SK-N-SH (cell line): ENCODE measurements around the gene ALDH1L1. TPM values are rescaled to one million over a fixed set of nuclear protein-coding genes. Genes with fewer than 3 reads are reported as not detected.

Experiments used
- CTCF ChIA-PET: fragments of 300-600, 350-600 bp; formaldehyde crosslinking; extraction: SDS; loops from one replicate; lab custom pipeline; 2021; lab: Yijun Ruan, JAX
- POLR2A ChIA-PET: fragments of 350-600 bp; sonication (Branson Sonifier 250); formaldehyde crosslinking; extraction: SDS; loops from one replicate; lab custom pipeline; 2020; ENCODE audit warnings: antibody characterized with exemption, inconsistent platforms; lab: Yijun Ruan, JAX
- DNase-seq: peaks from one replicate; pipeline ENCODE4 v3.0.0; 2012
- H2AFZ ChIP-seq: fragments of 200-600 bp; sonication (generic); 2 replicates; pipeline ENCODE4 v1.8.1; 2016; ENCODE audit warnings: antibody characterized with exemption, mild to moderate bottlenecking, low read depth
- H3F3A ChIP-seq: fragments of 200-600 bp; sonication (generic); replicated peaks from 2 replicates; pipeline ENCODE3; 2016; ENCODE audit warnings: antibody characterized with exemption, mild to moderate bottlenecking; ENCODE audit not compliant: insufficient read depth
- H3K27ac ChIP-seq, 2 experiments: fragments of 200-500 bp in 1 of 2; fragments of 200-600 bp in 1 of 2; sonication (Bioruptor generic) in 1 of 2; sonication (generic), shearing (Covaris generic) in 1 of 2; 2 replicates each; pipeline versions ENCODE4 v1.5.1 to v1.6.1; 2014 to 2016; ENCODE audit warnings: low read depth in 2 of 2, inconsistent platforms in 1 of 2, low read length in 1 of 2, mild to moderate bottlenecking in 1 of 2, mixed read lengths in 1 of 2
- H3K27me3 ChIP-seq: fragments of 200-600 bp; sonication (generic), shearing (Covaris generic); 2 replicates; pipeline ENCODE4 v1.6.1; 2016; ENCODE audit warnings: mixed run types; ENCODE audit not compliant: insufficient read depth
- H3K36me3 ChIP-seq, 2 experiments: fragments of 200-500 bp in 1 of 2; fragments of 200-600 bp in 1 of 2; sonication (Bioruptor generic) in 1 of 2; sonication (generic) in 1 of 2; replicated peaks in 1 of 2; 2 replicates each; pipeline versions ENCODE3 to v1.5.1; 2014 to 2016; ENCODE audit warnings: low read length in 1 of 2, mild to moderate bottlenecking in 1 of 2; ENCODE audit not compliant: insufficient read depth in 2 of 2, control insufficient read depth in 1 of 2
- H3K4me1 ChIP-seq, 2 experiments: fragments of 200-500 bp in 1 of 2; fragments of 200-600 bp in 1 of 2; sonication (Bioruptor generic) in 1 of 2; sonication (generic), shearing (Covaris generic) in 1 of 2; 2 replicates each; pipeline versions ENCODE4 v1.5.1 to v1.6.1; 2014 to 2016; ENCODE audit warnings: low read depth in 1 of 2, low read length in 1 of 2, mixed run types in 1 of 2; ENCODE audit not compliant: insufficient read depth in 2 of 2, control insufficient read depth in 1 of 2
- H3K4me2 ChIP-seq: fragments of 200-600 bp; sonication (generic), shearing (Covaris generic); 2 replicates; pipeline ENCODE4 v1.6.1; 2017; ENCODE audit warnings: mixed run types
- H3K4me3 ChIP-seq, 2 experiments: fragments of 200-500 bp in 1 of 2; fragments of 200-600 bp in 1 of 2; sonication (Bioruptor generic) in 1 of 2; sonication (generic), shearing (Covaris generic) in 1 of 2; 2 replicates each; pipeline versions ENCODE4 v1.5.1 to v1.8.1; 2014 to 2016; ENCODE audit warnings: low read depth in 2 of 2, inconsistent platforms in 1 of 2, low read length in 1 of 2, mild to moderate bottlenecking in 1 of 2, mixed read lengths in 1 of 2, moderate library complexity in 1 of 2
- H3K79me2 ChIP-seq: fragments of 200-600 bp; sonication (generic); 2 replicates; pipeline ENCODE4 v1.8.1; 2017; ENCODE audit warnings: mild to moderate bottlenecking; ENCODE audit not compliant: insufficient read depth
- H3K9ac ChIP-seq: fragments of 200-600 bp; sonication (generic); 2 replicates; pipeline ENCODE4 v1.6.1; 2017; ENCODE audit warnings: mixed run types
- H3K9me2 ChIP-seq: fragments of 200-600 bp; sonication (generic); 2 replicates; pipeline ENCODE4 v1.6.1; 2017; ENCODE audit warnings: mixed run types
- H3K9me3 ChIP-seq: fragments of 200-600 bp; sonication (generic); 2 replicates; pipeline ENCODE4 v1.6.1; 2017; ENCODE audit warnings: mixed run types, mild to moderate bottlenecking, moderate library complexity
- H4K20me1 ChIP-seq: fragments of 200-600 bp; sonication (generic); 2 replicates; pipeline ENCODE4 v1.6.1; 2017; ENCODE audit warnings: mild to moderate bottlenecking, mixed run types; ENCODE audit not compliant: insufficient read depth
- CHD2 ChIP-seq: fragments of 150-350 bp; IDR thresholded peaks from 2 replicates; pipeline ENCODE4 v1.6.1; 2018; ENCODE audit warnings: low read length; ENCODE audit not compliant: partially characterized antibody
- EZH2phosphoT487 ChIP-seq: fragments of 200-600 bp; sonication (generic); IDR thresholded peaks from 2 replicates; pipeline ENCODE4 v1.6.1; 2017; ENCODE audit warnings: low read depth, mixed run types, mild to moderate bottlenecking, antibody characterized with exemption, moderate library complexity, borderline replicate concordance
- GABPA ChIP-seq: IDR thresholded peaks from 2 replicates; pipeline ENCODE4 v1.4.0; 2012; ENCODE audit warnings: low read depth, mild to moderate bottlenecking
- GATA2 ChIP-seq: sonication (generic); formaldehyde crosslinking; IDR thresholded peaks from 2 replicates; pipeline ENCODE4 v1.5.0; 2020; ENCODE audit warnings: mild to moderate bottlenecking, missing genetic modification reagents
- JUND ChIP-seq: IDR thresholded peaks from 2 replicates; pipeline ENCODE4 v1.4.0; 2012
- NFIC ChIP-seq: IDR thresholded peaks from 2 replicates; pipeline ENCODE4 v1.4.0; 2012; ENCODE audit warnings: borderline replicate concordance
- POLR2AphosphoS5 ChIP-seq: IDR thresholded peaks from 2 replicates; pipeline ENCODE4 v1.6.1; 2012; ENCODE audit warnings: low read depth, low read length
- RCOR1 ChIP-seq: fragments of 150-350 bp; IDR thresholded peaks from 2 replicates; pipeline ENCODE4 v1.6.1; 2017; ENCODE audit warnings: antibody characterized with exemption, low read length
- RFX5 ChIP-seq: IDR thresholded peaks from 2 replicates; pipeline ENCODE4 v1.6.1; 2012; ENCODE audit warnings: mild to moderate bottlenecking, improper control_type of control experiment, low read length
- YY1 ChIP-seq: IDR thresholded peaks from 2 replicates; pipeline ENCODE4 v1.4.0; 2012; ENCODE audit warnings: low read depth, mild to moderate bottlenecking
- WGBS: methylation state at CpG from one replicate; pipeline ENCODE4 v1.1.6; 2017; ENCODE audit warnings: low lambda C conversion rate; 5-methylcytosine and 5-hydroxymethylcytosine counted together
- polyA plus RNA-seq, 3 experiments: library from polyadenylated mRNA; depleted of rRNA; stranded (reverse); fragments of >200 nt; gene quantifications; 2 replicates each; pipeline ENCODE4 v1.2.3, GENCODE V29; 2012
- TF ChIP-seq, protein P1 (sequence below): IDR thresholded peaks from 2 replicates; pipeline ENCODE4 v1.6.1; 2012; ENCODE audit warnings: mild to moderate bottlenecking, low read depth, low read length, moderate library complexity
- TF ChIP-seq, protein P2 (sequence below): fragments of 150-350 bp; IDR thresholded peaks from 2 replicates; pipeline ENCODE4 v1.6.1; 2017; ENCODE audit warnings: antibody characterized with exemption, low read length, low read depth, borderline replicate concordance
- TF ChIP-seq, protein P3 (sequence below): fragments of 150-350 bp; IDR thresholded peaks from 2 replicates; pipeline ENCODE4 v1.6.1; 2016; ENCODE audit warnings: mild to moderate bottlenecking, low read depth, low read length
- TF ChIP-seq, protein P4 (sequence below): IDR thresholded peaks from 2 replicates; pipeline ENCODE4; 2012

ALDH1L1 gene
- polyA plus RNA-seq, 1 of the 3 experiments (the other 2 are of a cell fraction), result not detected

DNA sequence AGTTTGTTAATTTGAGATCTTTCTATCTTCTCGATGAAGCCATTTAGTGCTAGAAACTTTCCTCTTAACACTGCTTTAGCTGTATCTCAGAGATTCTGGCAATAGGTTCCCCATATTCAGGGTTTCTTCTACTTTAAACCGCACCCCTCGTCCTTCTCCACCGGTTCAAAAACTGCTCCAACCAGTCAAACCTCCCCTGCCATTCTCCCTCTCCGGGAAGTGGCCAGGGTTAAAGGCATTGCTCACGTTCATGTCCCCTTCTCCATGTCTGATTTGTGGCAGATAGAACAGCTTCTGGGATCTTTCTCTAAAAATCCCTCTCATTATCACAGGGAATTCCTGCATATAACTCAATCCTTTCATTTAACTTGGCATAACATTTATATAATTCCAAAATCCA, 14.4 kb downstream of the ALDH1L1 start (continued):
- TF ChIP-seq EZH2phosphoT487 (no peak), JUND (no peak), RCOR1 (no peak), YY1 (no peak)

DNA sequence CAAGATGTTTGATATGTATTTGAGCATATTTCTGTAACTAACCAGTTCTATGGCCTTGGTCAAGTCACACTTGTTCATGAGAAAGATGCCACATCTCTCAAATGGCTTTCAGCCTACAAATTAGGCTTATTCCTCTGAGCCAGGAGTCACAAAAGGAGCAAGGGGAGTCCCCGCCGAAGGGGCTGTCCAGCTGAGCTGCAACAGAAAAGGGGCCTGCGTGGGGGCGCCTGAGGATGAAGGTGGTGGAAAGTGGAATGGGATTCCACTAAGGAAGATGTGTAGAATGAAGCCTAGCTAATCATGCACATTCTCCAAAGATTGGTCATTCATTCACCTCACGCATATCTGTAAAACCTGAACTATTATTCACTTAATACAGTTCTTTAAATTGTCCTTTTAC, 19.1 kb downstream of the ALDH1L1 start:
- H3K9me3 ChIP-seq, result no peaks in the 10 kb centered on the region
- no peaks in the 10 kb centered on the region for H4K20me1 ChIP-seq
- no peaks in the 10 kb centered on the region for H3F3A ChIP-seq
- H3K79me2 ChIP-seq, result no peaks in the 10 kb centered on the region
- no peaks in the 10 kb centered on the region for H3K27me3 ChIP-seq
- no peaks in the 10 kb centered on the region for H3K36me3 ChIP-seq
- POLR2A ChIA-PET, result no interaction called here
- no peak overlapping the region for H3K27ac ChIP-seq
- H3K9ac ChIP-seq, result no peak overlapping the region
- no peak overlapping the region for H3K4me2 ChIP-seq
- TF ChIP-seq NFIC (no peak), RCOR1 (no peak), YY1 (no peak), GABPA (no peak), POLR2AphosphoS5 (no peak), GATA2 (CRISPR knock-in tag) (no peak), RFX5 (no peak), CHD2 (no peak)
- TF ChIP-seq, protein P1, sequence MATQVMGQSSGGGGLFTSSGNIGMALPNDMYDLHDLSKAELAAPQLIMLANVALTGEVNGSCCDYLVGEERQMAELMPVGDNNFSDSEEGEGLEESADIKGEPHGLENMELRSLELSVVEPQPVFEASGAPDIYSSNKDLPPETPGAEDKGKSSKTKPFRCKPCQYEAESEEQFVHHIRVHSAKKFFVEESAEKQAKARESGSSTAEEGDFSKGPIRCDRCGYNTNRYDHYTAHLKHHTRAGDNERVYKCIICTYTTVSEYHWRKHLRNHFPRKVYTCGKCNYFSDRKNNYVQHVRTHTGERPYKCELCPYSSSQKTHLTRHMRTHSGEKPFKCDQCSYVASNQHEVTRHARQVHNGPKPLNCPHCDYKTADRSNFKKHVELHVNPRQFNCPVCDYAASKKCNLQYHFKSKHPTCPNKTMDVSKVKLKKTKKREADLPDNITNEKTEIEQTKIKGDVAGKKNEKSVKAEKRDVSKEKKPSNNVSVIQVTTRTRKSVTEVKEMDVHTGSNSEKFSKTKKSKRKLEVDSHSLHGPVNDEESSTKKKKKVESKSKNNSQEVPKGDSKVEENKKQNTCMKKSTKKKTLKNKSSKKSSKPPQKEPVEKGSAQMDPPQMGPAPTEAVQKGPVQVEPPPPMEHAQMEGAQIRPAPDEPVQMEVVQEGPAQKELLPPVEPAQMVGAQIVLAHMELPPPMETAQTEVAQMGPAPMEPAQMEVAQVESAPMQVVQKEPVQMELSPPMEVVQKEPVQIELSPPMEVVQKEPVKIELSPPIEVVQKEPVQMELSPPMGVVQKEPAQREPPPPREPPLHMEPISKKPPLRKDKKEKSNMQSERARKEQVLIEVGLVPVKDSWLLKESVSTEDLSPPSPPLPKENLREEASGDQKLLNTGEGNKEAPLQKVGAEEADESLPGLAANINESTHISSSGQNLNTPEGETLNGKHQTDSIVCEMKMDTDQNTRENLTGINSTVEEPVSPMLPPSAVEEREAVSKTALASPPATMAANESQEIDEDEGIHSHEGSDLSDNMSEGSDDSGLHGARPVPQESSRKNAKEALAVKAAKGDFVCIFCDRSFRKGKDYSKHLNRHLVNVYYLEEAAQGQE, result no peak
- TF ChIP-seq, protein P2, sequence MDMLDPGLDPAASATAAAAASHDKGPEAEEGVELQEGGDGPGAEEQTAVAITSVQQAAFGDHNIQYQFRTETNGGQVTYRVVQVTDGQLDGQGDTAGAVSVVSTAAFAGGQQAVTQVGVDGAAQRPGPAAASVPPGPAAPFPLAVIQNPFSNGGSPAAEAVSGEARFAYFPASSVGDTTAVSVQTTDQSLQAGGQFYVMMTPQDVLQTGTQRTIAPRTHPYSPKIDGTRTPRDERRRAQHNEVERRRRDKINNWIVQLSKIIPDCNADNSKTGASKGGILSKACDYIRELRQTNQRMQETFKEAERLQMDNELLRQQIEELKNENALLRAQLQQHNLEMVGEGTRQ, result no peak
- TF ChIP-seq, protein P3, sequence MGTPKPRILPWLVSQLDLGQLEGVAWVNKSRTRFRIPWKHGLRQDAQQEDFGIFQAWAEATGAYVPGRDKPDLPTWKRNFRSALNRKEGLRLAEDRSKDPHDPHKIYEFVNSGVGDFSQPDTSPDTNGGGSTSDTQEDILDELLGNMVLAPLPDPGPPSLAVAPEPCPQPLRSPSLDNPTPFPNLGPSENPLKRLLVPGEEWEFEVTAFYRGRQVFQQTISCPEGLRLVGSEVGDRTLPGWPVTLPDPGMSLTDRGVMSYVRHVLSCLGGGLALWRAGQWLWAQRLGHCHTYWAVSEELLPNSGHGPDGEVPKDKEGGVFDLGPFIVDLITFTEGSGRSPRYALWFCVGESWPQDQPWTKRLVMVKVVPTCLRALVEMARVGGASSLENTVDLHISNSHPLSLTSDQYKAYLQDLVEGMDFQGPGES, result no peak
- TF ChIP-seq, protein P4, sequence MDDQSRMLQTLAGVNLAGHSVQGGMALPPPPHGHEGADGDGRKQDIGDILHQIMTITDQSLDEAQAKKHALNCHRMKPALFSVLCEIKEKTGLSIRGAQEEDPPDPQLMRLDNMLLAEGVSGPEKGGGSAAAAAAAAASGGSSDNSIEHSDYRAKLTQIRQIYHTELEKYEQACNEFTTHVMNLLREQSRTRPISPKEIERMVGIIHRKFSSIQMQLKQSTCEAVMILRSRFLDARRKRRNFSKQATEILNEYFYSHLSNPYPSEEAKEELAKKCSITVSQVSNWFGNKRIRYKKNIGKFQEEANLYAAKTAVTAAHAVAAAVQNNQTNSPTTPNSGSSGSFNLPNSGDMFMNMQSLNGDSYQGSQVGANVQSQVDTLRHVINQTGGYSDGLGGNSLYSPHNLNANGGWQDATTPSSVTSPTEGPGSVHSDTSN, result no peak
- TF ChIP-seq, all 33 proteins: peak for 0
- no peak for DNase-seq
- 58% methylated on average over 5 of the region's 5 CpGs for WGBS
- Histone ChIP-seq H3K4me1 (peaks cover 4 to 7% of the 10 kb centered on the region in 2 experiments; a peak in 1 of 4 replicates), H2AFZ (no peak overlapping the region), H3K4me3 (no peak overlapping the region), H3K9me2 (no peaks in the 10 kb centered on the region)
- CTCF ChIA-PET, result interaction anchor here (2.1 kb wide), 1 partner anchor 27 kb away, joined by 9 read pairs; no protein-coding TSS in a partner anchor
